CD4-positive, alpha-beta T cell treated with Interleukin-21 for 1 hour (primary cell): ENCODE results near the gene ALG8.
"Not testable (repeated sequence)": the region's sequence is repeated elsewhere in the genome, so short reads cannot be mapped to it uniquely, and the experiment has no call there.

Source experiments
- DNase-seq: peaks from one replicate; pipeline ENCODE4 v3.0.0-alpha.2; 2020

ALG8 gene

GRCh38 chr11:78139422-78140391 is at the start of gene ALG8:
TSS of gene ALG8 (minus strand) at chr11:78139626. CDS start at chr11:78139588, 38 bp downstream.
- DNase-seq = peak; percentile 97

GRCh38 chr11:78188286-78189173 is 49.1 kb upstream of the ALG8 start, which contains the start of the genes KCTD21 and USP35:
TSS of gene KCTD21 (minus strand) at chr11:78188626. CDS start at chr11:78174554, 14,072 bp downstream.
TSS of gene USP35 (plus strand) at chr11:78188919. CDS start at chr11:78196246, 7,327 bp downstream.
- peak; percentile 92 for DNase-seq

- peak; percentile 71 for DNase-seq
These were observed 48.2 kb upstream of the ALG8 start for GRCh38 chr11:78187366-78188285.

- DNase-seq = no peak
These were observed 41.8 kb upstream of the ALG8 start for GRCh38 chr11:78181185-78181584.

GRCh38 chr11:78180751-78181150 is 41.3 kb upstream of the ALG8 start:
- DNase-seq = no peak

GRCh38 chr11:78179459-78180071 is 40.1 kb upstream of the ALG8 start:
- no peak for DNase-seq

GRCh38 chr11:78177216-78177615 is 37.8 kb upstream of the ALG8 start:
- DNase-seq = no peak

- DNase-seq = no peak
These were observed 37.2 kb upstream of the ALG8 start for GRCh38 chr11:78176605-78177141.

GRCh38 chr11:78175862-78176261 is 36.4 kb upstream of the ALG8 start:
- DNase-seq = not testable (repeated sequence)

- no peak for DNase-seq
These were observed 32.5 kb upstream of the ALG8 start for GRCh38 chr11:78171951-78172350.

GRCh38 chr11:78170874-78171549 is 31.6 kb upstream of the ALG8 start:
- DNase-seq = no peak

- DNase-seq = no peak
These were observed 31.0 kb upstream of the ALG8 start for GRCh38 chr11:78170413-78170812.

GRCh38 chr11:78168539-78169477 is 29.4 kb upstream of the ALG8 start:
- DNase-seq = no peak

- no peak for DNase-seq
These were observed 27.5 kb upstream of the ALG8 start for GRCh38 chr11:78166855-78167469.

GRCh38 chr11:78164471-78164870 is 25.0 kb upstream of the ALG8 start:
- no peak for DNase-seq

GRCh38 chr11:78163828-78164227 is 24.4 kb upstream of the ALG8 start:
- no peak for DNase-seq

- DNase-seq = no peak
These were observed 22.5 kb upstream of the ALG8 start for GRCh38 chr11:78161962-78162371.

- no peak for DNase-seq
These were observed 21.9 kb upstream of the ALG8 start for GRCh38 chr11:78161346-78161745.

- no peak for DNase-seq
These were observed 21.1 kb upstream of the ALG8 start for GRCh38 chr11:78160557-78160956.
